WTC11 (cell line): ENCODE measurements around the gene SLC38A10. TPM values are rescaled to one million over a fixed set of nuclear protein-coding genes. Genes with fewer than 3 reads are reported as not detected.
A peak's percentile ranks its signal among the peaks of the same experiment; 100 is the strongest.

Experiments used
- ATAC-seq: fragments of 200-7000 bp; cut with Tn5 transposase; 2 replicates; pipeline ENCODE4 v1.10.0; 2021; ENCODE audit warnings: mild to moderate bottlenecking, moderate library complexity
- CTCF ChIA-PET: fragments of 300-600 bp; sonication (Branson Sonifier 250); formaldehyde crosslinking; loops from one replicate; lab custom pipeline; 2021; ENCODE audit warnings: antibody characterized with exemption; lab: Charles Lee
- POLR2A ChIA-PET: fragments of 350-600 bp; sonication (Branson Sonifier 250); formaldehyde crosslinking; loops from one replicate; lab custom pipeline; 2021; ENCODE audit warnings: antibody characterized with exemption; lab: Charles Lee
- DNase-seq: peaks from one replicate; pipeline ENCODE4 v3.0.0; 2021; ENCODE audit warnings: low spot score
- H3K27ac Mint-ChIP-seq: 2 replicates; pipeline ENCODE4 v1.8.0; 2021; ENCODE audit warnings: mixed read lengths
- H3K27me3 Mint-ChIP-seq: 2 replicates; pipeline ENCODE4 v1.8.0; 2021; ENCODE audit warnings: low read depth, mild to moderate bottlenecking, moderate library complexity, mixed read lengths
- H3K36me3 Mint-ChIP-seq: 2 replicates; pipeline ENCODE4 v1.8.0; 2021; ENCODE audit warnings: mixed read lengths
- H3K4me1 Mint-ChIP-seq: 2 replicates; pipeline ENCODE4 v1.8.0; 2022; ENCODE audit warnings: mixed read lengths
- H3K4me3 Mint-ChIP-seq: 2 replicates; pipeline ENCODE4 v1.8.0; 2021; ENCODE audit warnings: mild to moderate bottlenecking, moderate library complexity, mixed read lengths
- H3K9me3 Mint-ChIP-seq: 2 replicates; pipeline ENCODE4 v1.8.0; 2021; ENCODE audit warnings: mixed read lengths
- CDX4 ChIP-seq: fragments of 250-450 bp; sonication (Bioruptor Pico); IDR thresholded peaks from 2 replicates; pipeline ENCODE4 v1.9.0; 2021; ENCODE audit warnings: moderate library complexity, mild to moderate bottlenecking, inconsistent platforms, borderline replicate concordance
- CREB1 ChIP-seq: sonication (generic); formaldehyde crosslinking; IDR thresholded peaks from 2 replicates; pipeline ENCODE4 v1.8.0; 2023; ENCODE audit warnings: mild to moderate bottlenecking, missing genetic modification reagents
- CREM ChIP-seq: sonication (generic); formaldehyde crosslinking; IDR thresholded peaks from 2 replicates; pipeline ENCODE4 v1.8.1; 2022; ENCODE audit warnings: mild to moderate bottlenecking, missing genetic modification reagents, moderate library complexity
- E2F5 ChIP-seq: sonication (generic); formaldehyde crosslinking; IDR thresholded peaks from 2 replicates; pipeline ENCODE4 v1.8.1; 2022; ENCODE audit warnings: mild to moderate bottlenecking, moderate library complexity, missing genetic modification reagents
- FOXP1 ChIP-seq: sonication (generic); formaldehyde crosslinking; IDR thresholded peaks from 2 replicates; pipeline ENCODE4 v1.8.0; 2022; ENCODE audit warnings: missing genetic modification reagents, mild to moderate bottlenecking, moderate library complexity, borderline replicate concordance
- IRF2 ChIP-seq: sonication (generic); formaldehyde crosslinking; IDR thresholded peaks from 2 replicates; pipeline ENCODE4 v1.8.0; 2022; ENCODE audit warnings: low read depth, missing genetic modification reagents, borderline replicate concordance
- NR1H2 ChIP-seq: sonication (generic); formaldehyde crosslinking; IDR thresholded peaks from 2 replicates; pipeline ENCODE4 v1.9.0; 2021; ENCODE audit warnings: mild to moderate bottlenecking, moderate library complexity, missing genetic modification reagents
- PRRX2 ChIP-seq: fragments of 250-450 bp; sonication (Bioruptor Pico); IDR thresholded peaks from 2 replicates; pipeline ENCODE4 v1.8.0; 2021; ENCODE audit warnings: mild to moderate bottlenecking
- RELA ChIP-seq: sonication (generic); formaldehyde crosslinking; IDR thresholded peaks from 2 replicates; pipeline ENCODE4 v1.8.1; 2022; ENCODE audit warnings: missing genetic modification reagents, mild to moderate bottlenecking, borderline replicate concordance
- SOX15 ChIP-seq: fragments of 250-450 bp; sonication (Bioruptor Pico); IDR thresholded peaks from 2 replicates; pipeline ENCODE4 v1.9.0; 2021; ENCODE audit warnings: mild to moderate bottlenecking
- USF2 ChIP-seq: sonication (generic); formaldehyde crosslinking; IDR thresholded peaks from 2 replicates; pipeline ENCODE4 v1.8.1; 2023; ENCODE audit warnings: mild to moderate bottlenecking, missing genetic modification reagents, moderate library complexity
- ZBTB21 ChIP-seq: sonication (generic); formaldehyde crosslinking; IDR thresholded peaks from 2 replicates; pipeline ENCODE4 v1.8.1; 2023; ENCODE audit warnings: mild to moderate bottlenecking, missing genetic modification reagents, borderline replicate concordance
- ZNF121 ChIP-seq: sonication (generic); formaldehyde crosslinking; IDR thresholded peaks from 2 replicates; pipeline ENCODE4 v1.8.0; 2023; ENCODE audit warnings: missing genetic modification reagents
- ZNF263 ChIP-seq: sonication (generic); formaldehyde crosslinking; IDR thresholded peaks from 2 replicates; pipeline ENCODE4 v1.8.1; 2022; ENCODE audit warnings: low read depth, mild to moderate bottlenecking, moderate library complexity, missing genetic modification reagents
- total RNA-seq: library from RNA; stranded (reverse); gene quantifications from 3 replicates; pipeline ENCODE4 v1.2.3, GENCODE V29; 2021
- TF ChIP-seq, protein P1 (sequence below): sonication (generic); formaldehyde crosslinking; IDR thresholded peaks from 2 replicates; pipeline ENCODE4 v1.8.1; 2023; ENCODE audit warnings: mild to moderate bottlenecking, moderate library complexity, missing genetic modification reagents
- TF ChIP-seq, protein P2 (sequence below): sonication (generic); formaldehyde crosslinking; IDR thresholded peaks from 2 replicates; pipeline ENCODE4 v1.8.0; 2022; ENCODE audit warnings: missing genetic modification reagents
- TF ChIP-seq, protein P3 (sequence below): sonication (generic); formaldehyde crosslinking; conservative IDR thresholded peaks from 2 replicates; pipeline ENCODE4 v1.8.1; 2023; ENCODE audit warnings: mild to moderate bottlenecking, low read depth, missing genetic modification reagents, moderate library complexity

The SLC38A10 gene
- total RNA-seq, 1 experiment from 2014 or later: 47.0 TPM

- CTCF ChIA-PET: interaction anchor here (1.2 kb wide), 1 partner anchor 11 kb away, joined by 3 read pairs; no protein-coding TSS in a partner anchor
- no peaks in the 10 kb centered on the region for H3K9me3 Mint-ChIP-seq
- no peak overlapping the region for H3K4me3 Mint-ChIP-seq
- ATAC-seq: no peak
- H3K4me1 Mint-ChIP-seq: no peaks in the 10 kb centered on the region
- peaks cover 11% of the 10 kb centered on the region for H3K36me3 Mint-ChIP-seq
- TF ChIP-seq FOXP1 (CRISPR knock-in tag): 0 out of 2 replicates have a peak, but pooled peaks have one; percentile 28
- no peak for TF ChIP-seq CREB1
- no peak overlapping the region for H3K27ac Mint-ChIP-seq
- no peak for DNase-seq
- no peaks in the 10 kb centered on the region for H3K27me3 Mint-ChIP-seq
- POLR2A ChIA-PET: no interaction called here
These were observed 31.5 kb downstream of the SLC38A10 start for GRCh38 chr17:81263371-81264181.

- TF ChIP-seq, protein P1, sequence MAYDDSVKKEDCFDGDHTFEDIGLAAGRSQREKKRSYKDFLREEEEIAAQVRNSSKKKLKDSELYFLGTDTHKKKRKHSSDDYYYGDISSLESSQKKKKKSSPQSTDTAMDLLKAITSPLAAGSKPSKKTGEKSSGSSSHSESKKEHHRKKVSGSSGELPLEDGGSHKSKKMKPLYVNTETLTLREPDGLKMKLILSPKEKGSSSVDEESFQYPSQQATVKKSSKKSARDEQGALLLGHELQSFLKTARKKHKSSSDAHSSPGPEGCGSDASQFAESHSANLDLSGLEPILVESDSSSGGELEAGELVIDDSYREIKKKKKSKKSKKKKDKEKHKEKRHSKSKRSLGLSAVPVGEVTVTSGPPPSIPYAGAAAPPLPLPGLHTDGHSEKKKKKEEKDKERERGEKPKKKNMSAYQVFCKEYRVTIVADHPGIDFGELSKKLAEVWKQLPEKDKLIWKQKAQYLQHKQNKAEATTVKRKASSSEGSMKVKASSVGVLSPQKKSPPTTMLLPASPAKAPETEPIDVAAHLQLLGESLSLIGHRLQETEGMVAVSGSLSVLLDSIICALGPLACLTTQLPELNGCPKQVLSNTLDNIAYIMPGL (CRISPR knock-in tag): no peak
- TF ChIP-seq E2F5: no peak
- TF ChIP-seq CDX4: no peak
- no peak for TF ChIP-seq IRF2
- TF ChIP-seq NR1H2: no peak
- TF ChIP-seq CREM (CRISPR knock-in tag): no peak
- TF ChIP-seq ZNF263: no peak
- TF ChIP-seq ZBTB21 (CRISPR knock-in tag): no peak
- no peak overlapping the region for H3K4me3 Mint-ChIP-seq
- ChIA-PET CTCF (interaction anchor here (0.9 to 1.0 kb wide), 2 partner anchors 33 to 223 kb away, joined by 3 read pairs; partner anchors contain the start of gene SLC38A10), POLR2A (interaction anchor here (0.5 kb wide), 1 partner anchor 135 kb away, joined by 3 read pairs; no protein-coding TSS in a partner anchor)
- no peak for DNase-seq
- no peaks in the 10 kb centered on the region for H3K27me3 Mint-ChIP-seq
- peaks cover 2% of the 10 kb centered on the region; the same call in 1 of the 2 replicates for H3K36me3 Mint-ChIP-seq
- no peak overlapping the region for H3K27ac Mint-ChIP-seq
- ATAC-seq: no peak
- no peaks in the 10 kb centered on the region for H3K4me1 Mint-ChIP-seq
- no peaks in the 10 kb centered on the region for H3K9me3 Mint-ChIP-seq
These were observed 33.3 kb downstream of the SLC38A10 start for GRCh38 chr17:81261582-81262336.

- H3K27me3 Mint-ChIP-seq: no peaks in the 10 kb centered on the region
- H3K4me3 Mint-ChIP-seq: no peak overlapping the region
- no peak overlapping the region for H3K27ac Mint-ChIP-seq
- ChIA-PET POLR2A (interaction anchor here (0.5 kb wide), 1 partner anchor 136 kb away, joined by 3 read pairs; no protein-coding TSS in a partner anchor), CTCF (interaction anchor here (1.0 kb wide), 1 partner anchor 34 kb away, joined by 3 read pairs; the partner anchor contains the start of gene SLC38A10)
- TF ChIP-seq PRRX2 (CRISPR knock-in tag): no peak
- no peak for TF ChIP-seq RELA (CRISPR knock-in tag)
- TF ChIP-seq, protein P2, sequence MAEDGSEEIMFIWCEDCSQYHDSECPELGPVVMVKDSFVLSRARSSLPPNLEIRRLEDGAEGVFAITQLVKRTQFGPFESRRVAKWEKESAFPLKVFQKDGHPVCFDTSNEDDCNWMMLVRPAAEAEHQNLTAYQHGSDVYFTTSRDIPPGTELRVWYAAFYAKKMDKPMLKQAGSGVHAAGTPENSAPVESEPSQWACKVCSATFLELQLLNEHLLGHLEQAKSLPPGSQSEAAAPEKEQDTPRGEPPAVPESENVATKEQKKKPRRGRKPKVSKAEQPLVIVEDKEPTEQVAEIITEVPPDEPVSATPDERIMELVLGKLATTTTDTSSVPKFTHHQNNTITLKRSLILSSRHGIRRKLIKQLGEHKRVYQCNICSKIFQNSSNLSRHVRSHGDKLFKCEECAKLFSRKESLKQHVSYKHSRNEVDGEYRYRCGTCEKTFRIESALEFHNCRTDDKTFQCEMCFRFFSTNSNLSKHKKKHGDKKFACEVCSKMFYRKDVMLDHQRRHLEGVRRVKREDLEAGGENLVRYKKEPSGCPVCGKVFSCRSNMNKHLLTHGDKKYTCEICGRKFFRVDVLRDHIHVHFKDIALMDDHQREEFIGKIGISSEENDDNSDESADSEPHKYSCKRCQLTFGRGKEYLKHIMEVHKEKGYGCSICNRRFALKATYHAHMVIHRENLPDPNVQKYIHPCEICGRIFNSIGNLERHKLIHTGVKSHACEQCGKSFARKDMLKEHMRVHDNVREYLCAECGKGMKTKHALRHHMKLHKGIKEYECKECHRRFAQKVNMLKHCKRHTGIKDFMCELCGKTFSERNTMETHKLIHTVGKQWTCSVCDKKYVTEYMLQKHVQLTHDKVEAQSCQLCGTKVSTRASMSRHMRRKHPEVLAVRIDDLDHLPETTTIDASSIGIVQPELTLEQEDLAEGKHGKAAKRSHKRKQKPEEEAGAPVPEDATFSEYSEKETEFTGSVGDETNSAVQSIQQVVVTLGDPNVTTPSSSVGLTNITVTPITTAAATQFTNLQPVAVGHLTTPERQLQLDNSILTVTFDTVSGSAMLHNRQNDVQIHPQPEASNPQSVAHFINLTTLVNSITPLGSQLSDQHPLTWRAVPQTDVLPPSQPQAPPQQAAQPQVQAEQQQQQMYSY: no peak
- TF ChIP-seq ZNF121: no peak
- TF ChIP-seq USF2 (CRISPR knock-in tag): no peak
- TF ChIP-seq NR1H2: no peak
- no peak for TF ChIP-seq SOX15 (CRISPR knock-in tag)
- TF ChIP-seq, protein P3, sequence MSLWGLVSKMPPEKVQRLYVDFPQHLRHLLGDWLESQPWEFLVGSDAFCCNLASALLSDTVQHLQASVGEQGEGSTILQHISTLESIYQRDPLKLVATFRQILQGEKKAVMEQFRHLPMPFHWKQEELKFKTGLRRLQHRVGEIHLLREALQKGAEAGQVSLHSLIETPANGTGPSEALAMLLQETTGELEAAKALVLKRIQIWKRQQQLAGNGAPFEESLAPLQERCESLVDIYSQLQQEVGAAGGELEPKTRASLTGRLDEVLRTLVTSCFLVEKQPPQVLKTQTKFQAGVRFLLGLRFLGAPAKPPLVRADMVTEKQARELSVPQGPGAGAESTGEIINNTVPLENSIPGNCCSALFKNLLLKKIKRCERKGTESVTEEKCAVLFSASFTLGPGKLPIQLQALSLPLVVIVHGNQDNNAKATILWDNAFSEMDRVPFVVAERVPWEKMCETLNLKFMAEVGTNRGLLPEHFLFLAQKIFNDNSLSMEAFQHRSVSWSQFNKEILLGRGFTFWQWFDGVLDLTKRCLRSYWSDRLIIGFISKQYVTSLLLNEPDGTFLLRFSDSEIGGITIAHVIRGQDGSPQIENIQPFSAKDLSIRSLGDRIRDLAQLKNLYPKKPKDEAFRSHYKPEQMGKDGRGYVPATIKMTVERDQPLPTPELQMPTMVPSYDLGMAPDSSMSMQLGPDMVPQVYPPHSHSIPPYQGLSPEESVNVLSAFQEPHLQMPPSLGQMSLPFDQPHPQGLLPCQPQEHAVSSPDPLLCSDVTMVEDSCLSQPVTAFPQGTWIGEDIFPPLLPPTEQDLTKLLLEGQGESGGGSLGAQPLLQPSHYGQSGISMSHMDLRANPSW (CRISPR knock-in tag): no peak
- H3K4me1 Mint-ChIP-seq: no peaks in the 10 kb centered on the region
- no peak for ATAC-seq
- peaks cover 2% of the 10 kb centered on the region; the same call in 1 of the 2 replicates for H3K36me3 Mint-ChIP-seq
- DNase-seq: no peak
- no peaks in the 10 kb centered on the region for H3K9me3 Mint-ChIP-seq
These were observed 34.0 kb downstream of the SLC38A10 start for GRCh38 chr17:81261096-81261495.
